DOHH2 (cell line): ENCODE results near the gene C1D.

Experiments
- H3F3A ChIP-seq: fragments of 200-600 bp; sonication (generic), shearing (Covaris generic); 2 replicates; pipeline ENCODE4 v1.6.0; 2016; ENCODE audit warnings: antibody characterized with exemption, mild to moderate bottlenecking; ENCODE audit not compliant: control insufficient read depth, insufficient read depth
- H3K27ac ChIP-seq: fragments of 200-600 bp; sonication (generic); 2 replicates; pipeline ENCODE4 v1.5.1; 2014; ENCODE audit warnings: low read depth, mild to moderate bottlenecking, low read length, moderate library complexity
- H3K27me3 ChIP-seq: fragments of 200-600 bp; sonication (generic); 2 replicates; pipeline ENCODE4 v1.6.1; 2014; ENCODE audit warnings: mild to moderate bottlenecking, low read length, mixed read lengths; ENCODE audit not compliant: control insufficient read depth
- H3K36me3 ChIP-seq: fragments of 200-600 bp; sonication (generic); 2 replicates; pipeline ENCODE4 v1.6.1; 2014; ENCODE audit warnings: mild to moderate bottlenecking, low read length, moderate library complexity, mixed read lengths; ENCODE audit not compliant: control insufficient read depth
- H3K4me1 ChIP-seq: fragments of 200-600 bp; sonication (generic); 2 replicates; pipeline ENCODE4 v1.6.1; 2014; ENCODE audit warnings: mild to moderate bottlenecking, low read length, mixed read lengths; ENCODE audit not compliant: control insufficient read depth
- H3K4me2 ChIP-seq: fragments of 200-600 bp; sonication (generic); 2 replicates; pipeline ENCODE4 v1.6.0; 2014; ENCODE audit warnings: mild to moderate bottlenecking, low read length, moderate library complexity
- H3K4me3 ChIP-seq: fragments of 200-600 bp; sonication (generic); 2 replicates; pipeline ENCODE4 v1.5.1; 2014; ENCODE audit warnings: mild to moderate bottlenecking, low read length, mixed read lengths
- H3K79me2 ChIP-seq: fragments of 200-600 bp; sonication (generic); 2 replicates; pipeline ENCODE4 v1.6.1; 2014; ENCODE audit warnings: mild to moderate bottlenecking, low read length, mixed read lengths; ENCODE audit not compliant: control insufficient read depth
- H3K9me2 ChIP-seq: fragments of 200-600 bp; sonication (generic); replicated peaks from 2 replicates; pipeline ENCODE4 v1.6.1; 2014; ENCODE audit warnings: mild to moderate bottlenecking, low read length, mixed read lengths; ENCODE audit not compliant: control insufficient read depth
- H3K9me3 ChIP-seq: fragments of 200-600 bp; sonication (generic); 2 replicates; pipeline ENCODE4 v1.6.1; 2014; ENCODE audit warnings: antibody characterized with exemption, low read length, mixed read lengths; ENCODE audit not compliant: control insufficient read depth, insufficient read depth
- H4K20me1 ChIP-seq: fragments of 200-600 bp; sonication (generic); 2 replicates; pipeline ENCODE4 v1.6.0; 2014; ENCODE audit warnings: low read depth, mild to moderate bottlenecking, antibody characterized with exemption, low read length, moderate library complexity; ENCODE audit not compliant: control insufficient read depth, insufficient read depth
- CTCF ChIP-seq: fragments of 200-600 bp; sonication (generic); IDR thresholded peaks from one replicate; pipeline ENCODE4 v1.5.1; 2014; ENCODE audit warnings: antibody characterized with exemption, mild to moderate bottlenecking, low read depth, low read length; ENCODE audit not compliant: poor library complexity, severe bottlenecking
- EZH2phosphoT487 ChIP-seq: fragments of 200-600 bp; sonication (generic); IDR thresholded peaks from 2 replicates; pipeline ENCODE4 v1.6.1; 2017; ENCODE audit warnings: borderline replicate concordance, mild to moderate bottlenecking, antibody characterized with exemption, low read length, moderate library complexity, mixed read lengths

Gene C1D

GRCh38 chr2:68052717-68053422 lies 9.9 kb downstream of the C1D start:
- Histone ChIP-seq H3K4me2 (no peak overlapping the region), H3K9me2 (no peaks in the 10 kb centered on the region), H3F3A (no peaks in the 10 kb centered on the region), H3K79me2 (peaks cover 96% of the 10 kb centered on the region), H3K4me3 (no peak overlapping the region), H3K9me3 (no peaks in the 10 kb centered on the region), H3K36me3 (no peaks in the 10 kb centered on the region), H3K27me3 (no peaks in the 10 kb centered on the region), H3K27ac (no peak overlapping the region), H4K20me1 (peaks cover 8% of the 10 kb centered on the region), H3K4me1 (no peaks in the 10 kb centered on the region)
- no peak for TF ChIP-seq EZH2phosphoT487
- no peak for TF ChIP-seq CTCF

- no peaks in the 10 kb centered on the region for H3K9me3 ChIP-seq
- no peak for TF ChIP-seq CTCF
- TF ChIP-seq EZH2phosphoT487: no peak
- no peak overlapping the region for H3K4me3 ChIP-seq
- no peaks in the 10 kb centered on the region for H3K27me3 ChIP-seq
- peaks cover 8% of the 10 kb centered on the region for H3K36me3 ChIP-seq
- H3F3A ChIP-seq: no peaks in the 10 kb centered on the region
- no peaks in the 10 kb centered on the region for H3K9me2 ChIP-seq
- H3K27ac ChIP-seq: no peak overlapping the region
- peaks cover 73% of the 10 kb centered on the region for H3K79me2 ChIP-seq
- H3K4me1 ChIP-seq: no peaks in the 10 kb centered on the region
- peaks cover 8% of the 10 kb centered on the region for H4K20me1 ChIP-seq
- H3K4me2 ChIP-seq: no peak overlapping the region
Measured at GRCh38 chr2:68050353-68050752, 12.5 kb downstream of the C1D start.

- Histone ChIP-seq H3K4me2 (no peak overlapping the region), H3F3A (no peaks in the 10 kb centered on the region), H3K27ac (no peak overlapping the region), H3K4me3 (no peak overlapping the region), H3K27me3 (no peaks in the 10 kb centered on the region), H3K79me2 (peaks cover 39% of the 10 kb centered on the region), H3K9me3 (no peaks in the 10 kb centered on the region), H3K4me1 (no peaks in the 10 kb centered on the region), H3K9me2 (no peaks in the 10 kb centered on the region), H3K36me3 (peaks cover 21% of the 10 kb centered on the region), H4K20me1 (peaks cover 4% of the 10 kb centered on the region; the same call in 1 of the 2 replicates)
- TF ChIP-seq CTCF (no peak), EZH2phosphoT487 (no peak)
Measured at GRCh38 chr2:68046642-68047240, 16.1 kb downstream of the C1D start.
